ENCODE data around the gene LMLN.
"Not testable (repeated sequence)": the region's sequence is repeated elsewhere in the genome, so short reads cannot be mapped to it uniquely, and the experiment has no call there.

Gene LMLN, protein sequence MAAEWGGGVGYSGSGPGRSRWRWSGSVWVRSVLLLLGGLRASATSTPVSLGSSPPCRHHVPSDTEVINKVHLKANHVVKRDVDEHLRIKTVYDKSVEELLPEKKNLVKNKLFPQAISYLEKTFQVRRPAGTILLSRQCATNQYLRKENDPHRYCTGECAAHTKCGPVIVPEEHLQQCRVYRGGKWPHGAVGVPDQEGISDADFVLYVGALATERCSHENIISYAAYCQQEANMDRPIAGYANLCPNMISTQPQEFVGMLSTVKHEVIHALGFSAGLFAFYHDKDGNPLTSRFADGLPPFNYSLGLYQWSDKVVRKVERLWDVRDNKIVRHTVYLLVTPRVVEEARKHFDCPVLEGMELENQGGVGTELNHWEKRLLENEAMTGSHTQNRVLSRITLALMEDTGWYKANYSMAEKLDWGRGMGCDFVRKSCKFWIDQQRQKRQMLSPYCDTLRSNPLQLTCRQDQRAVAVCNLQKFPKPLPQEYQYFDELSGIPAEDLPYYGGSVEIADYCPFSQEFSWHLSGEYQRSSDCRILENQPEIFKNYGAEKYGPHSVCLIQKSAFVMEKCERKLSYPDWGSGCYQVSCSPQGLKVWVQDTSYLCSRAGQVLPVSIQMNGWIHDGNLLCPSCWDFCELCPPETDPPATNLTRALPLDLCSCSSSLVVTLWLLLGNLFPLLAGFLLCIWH

DNA sequence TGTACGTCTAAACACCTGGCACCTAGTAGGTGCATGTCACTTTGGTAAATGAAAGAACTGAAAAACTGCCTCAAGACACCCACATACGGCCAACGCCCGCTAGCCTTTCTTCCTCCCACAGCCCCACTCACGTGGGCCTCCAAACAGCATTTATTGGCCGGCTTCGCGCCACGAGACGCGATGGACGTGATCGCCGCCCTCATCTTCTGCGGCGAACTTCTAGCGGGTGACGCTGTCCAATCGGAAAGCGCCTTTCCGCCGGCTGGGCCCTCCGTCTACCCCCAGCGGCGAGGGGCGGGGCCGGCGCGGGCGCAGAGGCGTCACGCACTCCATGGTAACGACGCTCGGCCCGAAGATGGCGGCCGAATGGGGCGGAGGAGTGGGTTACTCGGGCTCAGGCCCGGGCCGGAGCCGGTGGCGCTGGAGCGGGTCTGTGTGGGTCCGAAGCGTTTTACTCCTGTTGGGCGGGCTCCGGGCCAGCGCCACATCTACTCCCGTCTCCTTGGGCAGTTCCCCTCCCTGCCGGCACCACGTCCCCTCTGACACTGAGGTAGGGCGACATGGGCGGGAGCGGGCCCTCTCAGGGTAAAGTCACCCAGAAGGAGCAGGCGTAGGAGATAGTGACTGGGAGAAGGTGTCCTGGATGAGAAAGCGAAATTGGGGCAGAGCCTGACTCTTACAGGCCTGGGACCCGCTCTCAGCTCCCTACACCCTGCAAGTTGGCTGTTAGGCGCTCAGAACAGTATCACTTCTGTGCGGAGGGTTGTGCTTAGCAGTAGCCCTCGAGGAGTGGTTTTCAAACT is at the start of gene LMLN:
Gene LMLN (plus strand): TSS at position 327 of the 803 bp plus-strand sequence. CDS start 29 bp downstream, at position 356.
- peak; percentile 86 to 93 for DNase-seq (ENCODE audit: low read depth in 1 of 2, low spot score in 1 of 2)

DNA sequence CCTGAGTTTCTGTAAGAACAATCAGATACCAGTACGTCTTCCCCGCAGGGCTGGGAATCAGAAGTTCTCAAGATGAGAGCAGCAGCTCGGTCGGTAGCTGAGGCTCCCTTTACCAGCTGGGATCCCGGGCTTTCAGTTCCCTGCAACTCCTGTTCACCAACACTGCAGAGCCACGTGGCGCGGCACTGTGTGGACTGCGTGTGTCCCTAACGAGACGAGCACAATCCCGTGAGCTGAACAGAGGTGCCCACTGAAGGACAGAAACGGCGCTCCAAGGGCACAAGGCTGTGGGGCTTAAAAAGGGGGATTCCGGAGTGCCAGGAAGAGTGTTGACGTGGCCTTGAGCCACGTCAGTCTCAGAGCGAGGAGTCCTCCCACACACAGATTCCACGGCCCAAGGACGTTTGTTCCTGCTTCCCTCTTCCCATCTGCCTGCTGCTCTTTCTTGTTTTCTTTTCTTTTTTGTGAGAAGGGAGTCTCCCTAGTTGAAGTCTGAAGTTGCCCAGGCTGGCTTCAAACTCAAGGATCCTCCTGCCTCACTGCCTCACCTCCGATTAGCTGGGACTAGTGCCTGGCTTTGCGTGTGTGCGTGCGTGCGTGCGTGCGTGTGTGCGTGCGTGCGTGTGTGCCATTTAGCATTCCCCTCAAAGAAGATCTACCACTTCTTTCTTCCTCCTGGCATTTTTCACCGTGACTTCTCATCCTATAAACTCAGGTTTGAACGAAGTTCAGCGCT is 47.1 kb upstream of the LMLN start:
- DNase-seq (ENCODE audit: low read depth in 1 of 2, low spot score in 1 of 2) = no peak

DNA sequence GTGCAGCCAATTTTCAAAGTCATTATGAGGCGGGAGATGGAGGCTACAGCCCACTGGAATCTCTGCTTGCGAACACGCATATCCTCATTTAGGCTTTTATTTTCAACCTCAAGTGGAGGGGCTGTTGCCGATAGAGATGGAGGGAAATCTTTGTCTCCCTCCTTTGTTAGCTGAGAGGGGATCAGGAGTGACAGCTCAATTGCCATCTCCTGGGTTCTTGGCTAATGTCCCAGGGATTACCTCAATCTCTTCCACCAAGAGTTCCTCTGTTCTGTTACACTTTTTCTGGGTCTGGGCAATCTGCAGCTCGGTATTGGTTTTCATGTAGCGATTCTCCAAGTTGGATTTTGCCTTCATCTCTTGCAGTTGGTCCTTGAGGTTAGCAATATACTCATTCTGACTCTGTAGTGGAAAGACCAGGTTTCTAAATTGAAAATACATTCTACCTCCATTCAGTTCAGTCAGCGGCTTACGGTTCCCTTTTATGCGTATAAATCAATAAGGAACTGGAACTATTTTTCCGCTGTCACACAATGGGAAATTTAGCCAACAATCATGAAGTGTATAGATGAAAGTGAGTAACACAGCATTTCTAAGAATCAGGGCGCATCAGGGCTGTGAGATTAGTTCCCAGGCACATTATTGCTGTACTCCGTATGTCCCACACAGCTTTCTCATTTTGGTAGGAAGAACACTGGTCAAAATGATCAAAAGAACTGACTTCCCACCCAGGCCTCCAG is 46.2 kb upstream of the LMLN start:
- DNase-seq (ENCODE audit: low read depth in 1 of 2, low spot score in 1 of 2) = no peak

DNA sequence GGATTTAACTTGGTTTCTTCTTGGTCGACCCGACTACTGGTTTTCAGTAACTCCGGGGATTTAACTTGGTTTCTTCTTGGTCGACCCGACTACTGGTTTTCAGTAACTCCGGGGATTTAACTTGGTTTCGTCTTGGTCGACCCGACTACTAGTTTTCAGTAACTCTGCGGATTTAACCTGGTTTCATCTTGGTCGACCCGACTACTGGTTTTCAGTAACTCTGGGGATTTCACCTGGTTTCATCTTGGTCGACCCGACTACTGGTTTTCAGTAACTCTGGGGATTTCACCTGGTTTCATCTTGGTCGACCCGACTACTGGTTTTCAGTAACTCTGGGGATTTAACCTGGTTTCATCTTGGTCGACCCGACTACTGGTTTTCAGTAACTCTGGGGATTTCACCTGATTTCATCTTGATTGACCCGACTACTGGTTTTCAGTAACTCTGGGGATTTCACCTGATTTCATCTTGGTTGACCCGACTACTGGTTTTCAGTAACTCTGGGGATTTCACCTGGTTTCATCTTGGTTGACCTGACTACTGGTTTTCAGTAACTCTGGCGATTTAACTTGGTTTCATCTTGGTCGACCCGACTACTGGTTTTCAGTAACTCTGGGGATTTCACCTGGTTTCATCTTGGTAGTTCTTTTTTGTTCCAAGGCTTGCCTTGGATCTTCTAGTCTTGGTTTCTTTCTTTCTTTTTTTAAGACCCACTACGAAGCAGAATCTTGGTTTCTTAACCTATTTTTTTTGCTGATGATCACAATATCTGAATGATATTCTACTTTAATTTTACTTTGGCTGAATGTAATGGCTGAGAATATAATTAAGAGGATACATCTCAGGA is 38.4 kb upstream of the LMLN start:
- not testable (repeated sequence) for DNase-seq (ENCODE audit: low read depth in 1 of 2, low spot score in 1 of 2)

DNA sequence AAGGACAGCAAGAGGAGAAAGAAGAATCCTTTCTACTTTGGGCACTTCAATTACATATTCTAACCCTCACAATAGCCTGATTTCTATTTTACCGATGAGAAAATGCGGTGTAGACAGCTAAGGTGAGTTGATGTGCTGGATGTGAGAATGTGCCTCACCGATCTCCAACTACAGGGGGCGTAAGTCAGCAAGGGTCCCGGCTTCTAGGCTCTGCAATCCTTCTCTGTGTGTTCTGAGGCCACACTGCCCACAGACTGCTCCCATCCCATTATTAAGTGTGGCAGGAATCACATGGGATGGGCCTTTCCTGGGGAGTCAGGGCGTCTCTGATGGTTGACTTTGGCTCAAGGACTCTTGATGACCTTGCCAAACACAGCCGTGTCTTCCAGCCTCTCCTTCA is 33.6 kb upstream of the LMLN start:
- no peak for DNase-seq (ENCODE audit: low read depth in 1 of 2, low spot score in 1 of 2)

DNA sequence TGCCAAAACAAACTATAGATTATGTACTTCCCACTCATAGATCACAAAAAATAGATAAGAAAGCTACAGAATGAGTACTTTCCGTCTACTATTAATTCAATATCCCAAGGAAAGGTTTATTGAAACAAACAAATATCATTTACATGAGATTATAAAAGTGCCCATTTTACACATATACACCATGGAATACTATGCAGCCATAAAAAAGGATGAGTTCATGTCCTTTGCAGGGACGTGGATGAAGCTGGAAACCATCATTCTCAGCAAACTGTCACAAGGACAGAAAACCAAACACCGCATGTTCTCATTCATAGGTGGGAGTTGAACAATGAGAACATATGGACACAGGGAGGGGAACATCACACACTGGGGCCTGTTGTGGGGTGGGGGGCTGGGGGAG is 32.4 kb upstream of the LMLN start:
- not testable (repeated sequence) for DNase-seq (ENCODE audit: low read depth in 1 of 2, low spot score in 1 of 2)

DNA sequence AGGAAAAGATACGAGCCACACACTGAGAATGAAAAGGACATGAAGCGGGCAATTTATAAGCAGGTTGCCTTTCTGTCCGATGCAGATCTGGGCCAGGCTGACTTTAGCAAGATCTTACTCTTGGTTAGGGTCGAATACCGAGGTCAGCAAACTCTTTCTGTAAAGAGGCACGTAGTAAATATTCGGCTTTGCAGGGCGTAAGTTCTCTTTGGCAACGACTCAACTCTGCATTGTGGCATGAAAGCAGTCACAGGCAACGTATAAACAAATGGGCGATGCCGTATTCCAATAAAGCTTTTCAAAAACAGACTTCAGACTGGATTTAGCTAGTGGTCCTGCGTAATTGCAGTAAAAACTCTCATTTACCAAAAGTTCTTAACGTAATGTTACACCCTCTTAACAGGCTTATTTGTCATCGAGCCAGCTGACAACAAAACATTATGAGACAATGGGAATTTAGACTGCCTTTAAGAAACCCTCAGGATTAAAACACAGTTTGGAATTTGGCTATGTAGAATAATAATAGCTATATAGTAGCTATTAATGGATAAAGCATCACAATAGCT is 23.1 kb upstream of the LMLN start:
- DNase-seq (ENCODE audit: low read depth in 1 of 2, low spot score in 1 of 2) = no peak

DNA sequence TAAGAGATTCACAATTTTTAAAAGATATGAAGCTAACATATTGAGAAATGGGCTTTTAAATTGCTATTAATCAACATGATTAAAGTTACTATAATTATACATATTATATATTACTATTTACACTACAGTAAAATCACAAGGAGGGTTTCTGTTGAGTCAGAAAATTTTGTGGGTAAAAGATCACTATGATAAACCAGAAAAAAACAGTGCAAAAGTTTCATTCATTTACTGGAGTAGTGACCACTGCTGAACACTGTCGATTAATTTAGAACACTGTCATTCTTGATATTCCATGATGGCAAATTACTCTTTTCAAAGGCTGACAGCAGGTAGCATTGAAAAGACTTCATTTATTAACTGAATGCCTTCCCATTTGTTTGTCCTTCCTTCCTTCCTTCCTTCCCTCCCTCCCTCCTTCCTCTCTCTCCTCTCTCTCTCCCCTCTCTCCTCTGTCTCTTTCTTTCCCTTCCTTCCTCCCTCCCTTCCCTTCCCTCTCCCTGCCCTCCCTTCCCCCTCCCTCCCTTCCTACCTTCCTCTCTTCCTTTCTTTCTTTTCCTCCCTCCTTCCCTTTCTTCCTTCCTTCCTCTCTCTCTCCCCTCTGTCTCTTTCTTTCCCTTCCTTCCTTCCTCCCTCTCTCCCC is 19.2 kb upstream of the LMLN start:
- no peak for DNase-seq (ENCODE audit: low read depth in 1 of 2, low spot score in 1 of 2)

DNA sequence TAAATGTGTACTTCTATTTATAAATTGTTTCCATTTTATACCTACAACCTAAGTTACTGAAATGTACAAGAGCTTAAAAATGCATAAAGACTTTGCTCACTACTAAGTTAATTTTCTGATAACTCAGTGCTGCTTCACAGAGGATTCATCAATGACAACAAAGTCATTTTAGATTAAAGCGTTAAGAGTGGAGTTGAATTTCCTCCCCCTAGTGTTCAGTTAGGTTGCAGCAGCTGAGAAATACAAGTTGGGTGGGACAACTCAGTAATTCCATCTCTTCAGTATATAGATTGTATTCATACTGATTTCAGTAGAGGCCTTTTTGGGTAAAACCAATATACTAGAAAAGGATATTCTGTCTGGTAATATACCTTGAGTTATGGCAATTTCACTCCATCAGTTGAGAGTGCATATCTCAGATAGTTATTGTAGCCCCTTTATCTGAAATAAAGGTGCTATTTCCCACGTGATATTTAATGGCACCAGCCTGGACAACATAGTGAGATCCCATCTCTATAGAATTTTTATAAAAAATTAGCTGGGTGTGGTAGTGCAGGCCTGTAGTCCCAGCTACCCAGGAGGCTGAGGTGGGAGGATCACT is 17.0 kb upstream of the LMLN start:
- DNase-seq (ENCODE audit: low read depth in 1 of 2, low spot score in 1 of 2) = no peak

DNA sequence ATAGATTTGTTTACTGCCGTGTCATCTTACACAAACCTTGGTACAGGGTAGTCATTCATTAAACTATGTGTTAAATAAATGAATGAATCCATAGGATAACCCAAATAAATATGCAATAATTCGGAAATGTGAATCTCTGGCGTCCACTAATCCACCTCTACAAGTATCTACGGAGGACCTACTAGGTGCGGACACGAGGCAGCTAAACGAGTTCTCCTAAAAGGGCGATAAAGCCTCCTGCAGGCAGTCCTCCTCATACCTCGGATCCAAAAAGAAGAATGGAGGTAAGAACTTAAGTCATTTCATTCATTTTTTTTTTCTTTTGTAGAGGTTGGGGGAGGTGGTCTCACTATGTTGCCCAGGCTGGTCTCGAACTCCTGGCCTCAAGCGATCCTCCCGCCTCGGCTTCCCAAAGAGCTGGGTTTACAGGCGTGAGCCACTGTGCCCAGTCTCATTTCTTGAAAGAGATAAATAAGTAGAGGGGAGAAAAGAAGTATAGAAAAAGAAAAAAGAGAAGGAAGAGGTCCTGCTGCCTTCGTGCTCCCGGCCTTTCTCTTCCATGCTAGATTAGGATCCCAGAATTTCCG is 10.7 kb upstream of the LMLN start:
- no peak for DNase-seq (ENCODE audit: low read depth in 1 of 2, low spot score in 1 of 2)

DNA sequence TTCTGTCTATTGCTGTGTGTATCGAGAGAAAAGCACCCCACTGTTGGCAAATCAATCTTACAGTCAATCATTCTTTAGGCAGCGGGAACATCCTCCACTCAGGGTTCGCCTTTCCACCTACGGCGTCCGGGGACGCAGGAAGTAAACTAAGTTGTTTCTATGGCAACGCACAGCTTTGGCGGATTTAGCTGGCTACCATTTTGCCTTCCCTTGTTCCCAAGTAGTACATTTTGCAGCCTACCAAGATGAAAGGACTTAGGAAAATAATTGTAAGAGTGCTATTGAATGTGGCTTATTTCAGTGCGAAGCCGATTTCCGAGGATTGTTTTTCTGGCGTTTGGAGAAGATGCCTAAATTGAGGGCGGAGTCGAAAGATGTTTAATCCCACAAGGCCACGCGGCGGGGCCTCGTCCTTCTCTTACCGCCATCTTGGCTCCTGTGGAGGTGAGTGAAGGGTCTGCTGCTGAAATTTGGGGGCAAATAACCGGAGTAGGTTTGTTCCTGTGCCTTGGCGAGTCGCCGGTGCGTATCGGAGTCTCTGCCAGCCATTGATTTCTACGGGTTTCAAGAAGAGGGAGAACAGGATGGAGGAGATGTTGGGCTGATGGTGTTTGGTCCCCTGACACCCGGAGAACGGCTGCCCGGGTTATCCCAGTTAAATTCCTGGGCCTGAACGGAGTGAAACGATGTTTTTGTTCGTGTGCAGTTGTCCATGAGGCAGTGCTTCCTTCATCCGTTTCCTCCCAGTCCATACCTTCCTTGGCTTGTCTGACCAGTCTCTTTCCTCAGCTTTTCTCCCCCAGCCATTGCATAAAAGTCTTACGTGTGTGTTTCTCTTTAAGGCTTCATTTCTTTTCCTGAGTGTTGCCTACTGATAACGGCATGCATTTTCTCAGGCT is 10.0 kb upstream of the LMLN start, which contains the start of gene RPL35A:
Gene RPL35A (plus strand): TSS at position 413 of the 899 bp plus-strand sequence. CDS start 778 bp downstream, outside the sequence.
- peak; percentile 65 to 71 for DNase-seq (ENCODE audit: low read depth in 1 of 2, low spot score in 1 of 2)

DNA sequence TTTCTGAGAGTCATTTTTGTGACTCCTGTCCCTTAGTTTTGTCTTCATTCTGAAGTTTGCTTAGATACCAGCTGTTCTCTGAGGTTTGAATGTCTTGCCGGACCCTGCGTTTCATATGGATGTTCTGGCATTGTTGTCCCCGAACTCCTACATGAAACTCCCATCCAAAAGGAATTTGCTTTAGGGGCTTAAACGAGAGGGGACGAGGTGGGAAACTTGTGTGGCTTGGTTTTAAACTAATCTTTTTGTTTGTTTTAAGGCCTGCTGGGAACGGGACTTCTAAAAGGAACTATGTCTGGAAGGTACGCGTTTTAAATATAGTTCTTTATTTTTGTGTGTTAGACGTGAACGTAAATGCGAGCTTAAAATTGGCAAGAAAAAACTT is 9.3 kb upstream of the LMLN start:
- no peak for DNase-seq (ENCODE audit: low read depth in 1 of 2, low spot score in 1 of 2)

DNA sequence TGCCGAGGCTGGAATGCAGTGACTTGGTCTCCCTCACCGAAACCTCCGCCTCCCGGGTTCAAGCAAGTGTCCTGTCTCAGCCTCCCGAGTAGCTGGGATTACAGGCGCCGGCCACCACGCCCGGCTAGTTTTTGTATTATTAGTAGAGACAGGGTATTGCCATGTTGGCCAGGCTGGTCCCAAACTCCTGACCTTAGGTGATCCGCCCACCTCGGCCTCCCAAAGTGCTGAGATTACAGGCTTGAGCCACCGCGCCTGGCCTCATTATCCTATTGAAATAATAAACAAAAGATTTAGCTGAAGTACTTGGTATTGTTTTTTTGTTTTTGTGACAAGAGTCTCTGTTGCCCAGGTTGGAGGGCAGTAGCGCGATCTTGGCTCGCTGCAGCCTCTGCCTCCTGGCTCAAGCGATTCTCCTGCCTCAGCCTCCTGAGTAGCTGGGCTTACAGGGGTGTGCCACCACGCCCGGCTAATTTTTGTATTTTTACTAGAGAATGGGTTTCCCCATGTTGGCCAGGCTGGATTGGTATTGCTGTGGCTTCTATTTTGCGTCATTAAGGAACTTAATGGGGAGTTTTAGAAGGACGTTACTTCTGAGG is 8.5 kb upstream of the LMLN start:
- DNase-seq (ENCODE audit: low read depth in 1 of 2, low spot score in 1 of 2) = no peak

DNA sequence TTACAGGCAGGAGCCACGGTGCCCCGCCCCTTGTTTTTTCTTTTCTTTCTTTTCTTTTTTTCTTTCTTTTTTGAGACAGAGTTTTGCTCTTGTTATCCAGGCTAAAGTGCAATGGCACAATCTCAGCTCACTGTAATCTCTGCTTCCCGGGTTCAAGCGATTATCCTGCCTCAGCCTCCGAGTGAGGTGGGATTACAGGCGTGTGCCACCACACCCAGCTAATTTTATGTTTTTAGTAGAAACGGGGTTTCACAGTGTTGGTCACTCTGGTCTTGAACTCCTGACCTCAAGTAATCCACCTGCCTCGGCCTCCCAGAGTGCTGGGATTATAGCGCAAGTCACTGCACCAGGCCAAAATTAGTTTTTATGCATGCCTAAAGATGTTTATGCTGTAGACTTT is 7.6 kb upstream of the LMLN start:
- no peak for DNase-seq (ENCODE audit: low read depth in 1 of 2, low spot score in 1 of 2)

DNA sequence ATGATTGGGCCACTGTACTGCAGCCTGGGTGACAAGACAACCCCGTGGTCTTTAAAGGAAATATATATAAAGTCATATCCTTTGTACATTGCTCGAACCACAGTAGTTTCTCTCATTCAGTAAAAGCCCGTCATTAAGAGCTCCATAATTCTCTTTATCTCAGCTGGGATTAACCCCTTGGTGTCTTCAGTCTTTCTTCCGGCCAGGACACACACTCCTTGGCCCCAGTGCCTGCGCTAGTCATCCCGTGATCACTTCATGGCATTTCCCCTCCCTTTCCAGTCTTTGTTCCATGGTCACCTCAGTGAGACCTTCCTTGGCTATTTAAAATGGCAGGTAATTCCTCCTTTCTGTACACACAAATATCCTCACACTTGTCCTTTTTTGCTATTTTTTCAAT is 6.7 kb upstream of the LMLN start:
- DNase-seq (ENCODE audit: low read depth in 1 of 2, low spot score in 1 of 2) = no peak

DNA sequence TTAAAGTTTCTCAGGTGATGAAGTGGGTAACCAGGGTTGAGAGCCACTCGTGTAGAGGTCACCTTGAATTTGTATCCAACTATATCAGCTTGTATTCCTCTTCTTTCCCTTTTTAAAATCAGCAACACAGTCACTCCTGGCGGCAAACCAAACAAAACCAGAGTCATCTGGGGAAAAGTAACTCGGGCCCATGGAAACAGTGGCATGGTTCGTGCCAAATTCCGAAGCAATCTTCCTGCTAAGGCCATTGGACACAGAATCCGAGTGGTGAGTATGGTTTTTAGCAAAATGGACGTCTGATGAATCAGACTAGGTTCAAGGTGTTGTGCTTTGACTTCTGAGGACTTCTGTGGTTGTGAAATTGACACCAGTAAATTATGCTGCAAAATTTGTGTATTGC is 6.1 kb upstream of the LMLN start:
- no peak for DNase-seq (ENCODE audit: low read depth in 1 of 2, low spot score in 1 of 2)

All from activated T-helper 1 cell treated with anti-CD3 and anti-CD28 coated beads, Interleukin-2, amount 50 U/mL, for 16 hours (primary cell).